Endothelial cell of umbilical vein (primary cell): ENCODE measurements around the gene TFPI2. TPM values are rescaled to one million over a fixed set of nuclear protein-coding genes. Genes with fewer than 3 reads are reported as not detected.
A peak's percentile ranks its signal among the peaks of the same experiment; 100 is the strongest.

Experiments
- BruUV-seq: library from RNA; stranded (reverse); fragments of 400-500 nt; replicated peaks from 2 replicates; lab custom pipeline; 2021; lab: Mats Ljungman, UMichigan
- CTCF ChIA-PET: fragments of 300-600, 350-600 bp; sonication (Branson Sonifier 250); formaldehyde crosslinking; loops from one replicate; lab custom pipeline; 2021; ENCODE audit warnings: antibody characterized with exemption, inconsistent platforms; lab: Charles Lee
- POLR2A ChIA-PET: fragments of 300-600, 350-600 bp; sonication (Branson Sonifier 250); formaldehyde crosslinking; loops from one replicate; lab custom pipeline; 2021; ENCODE audit warnings: antibody characterized with exemption, inconsistent platforms; lab: Charles Lee
- DNase-seq: peaks from one replicate; pipeline ENCODE4 v3.0.0-alpha.2; 2011; ENCODE audit warnings: low read depth, low spot score
- FAIRE-seq: peaks from 2 replicates; lab custom pipeline; 2011; peaks lifted over from hg19 to GRCh38; lab: Jason Lieb, UNC
- H2AFZ ChIP-seq: 2 replicates; pipeline ENCODE4 v1.6.0; 2012; ENCODE audit warnings: low read depth, low read length, control low read depth, inconsistent platforms
- H3K27ac ChIP-seq: 2 replicates; pipeline ENCODE4 v1.5.1; 2011; ENCODE audit warnings: low read depth, mild to moderate bottlenecking, control low read depth, low read length, moderate library complexity; ENCODE audit not compliant: insufficient read depth
- H3K27me3 ChIP-seq, 2 experiments: 2 replicates each; pipeline versions ENCODE4 v1.6.0 to v1.6.1; 2011; ENCODE audit warnings: low read length in 2 of 2, mixed read lengths in 1 of 2; ENCODE audit not compliant: control insufficient read depth in 2 of 2, insufficient read depth in 2 of 2
- H3K36me3 ChIP-seq, 2 experiments: 2 replicates in 1 of 2; 3 replicates in 1 of 2; pipeline ENCODE4 v1.5.1; 2011; ENCODE audit warnings: low read length in 2 of 2, mild to moderate bottlenecking in 1 of 2, moderate library complexity in 1 of 2; ENCODE audit not compliant: control insufficient read depth in 2 of 2, insufficient read depth in 2 of 2; ENCODE audit errors: extremely low read depth in 1 of 2
- H3K4me1 ChIP-seq: 3 replicates; pipeline ENCODE4 v1.5.1; 2011; ENCODE audit warnings: mild to moderate bottlenecking, low read length; ENCODE audit not compliant: control insufficient read depth, insufficient read depth; ENCODE audit errors: extremely low read depth
- H3K4me2 ChIP-seq: 2 replicates; pipeline ENCODE4 v1.6.1; 2011; ENCODE audit warnings: low read length, control low read depth, mixed read lengths; ENCODE audit not compliant: insufficient read depth
- H3K4me3 ChIP-seq, 3 experiments: fragments of 200-600 bp in 1 of 3; sonication (generic), shearing (Covaris generic) in 1 of 3; replicated peaks in 1 of 3; 2 replicates each; pipeline ENCODE4 v1.5.1; 2011 to 2016; ENCODE audit warnings: control low read depth in 3 of 3, low read length in 3 of 3, mild to moderate bottlenecking in 2 of 3, inconsistent platforms in 1 of 3, low read depth in 1 of 3, moderate library complexity in 1 of 3; ENCODE audit not compliant: insufficient read depth in 1 of 3
- H3K79me2 ChIP-seq: 2 replicates; pipeline ENCODE4 v1.6.0; 2012; ENCODE audit warnings: low read length, inconsistent platforms; ENCODE audit not compliant: control insufficient read depth, insufficient read depth
- H3K9ac ChIP-seq: replicated peaks from 2 replicates; pipeline ENCODE3; 2011; ENCODE audit warnings: low read length, control low read depth; ENCODE audit not compliant: insufficient read depth; ENCODE audit errors: extremely low read depth
- H3K9me1 ChIP-seq: replicated peaks from 3 replicates; pipeline ENCODE4 v1.6.0; 2011; ENCODE audit warnings: mild to moderate bottlenecking, low read length; ENCODE audit not compliant: control insufficient read depth, insufficient read depth; ENCODE audit errors: extremely low read depth
- H3K9me3 ChIP-seq: replicated peaks from 2 replicates; pipeline ENCODE4 v1.5.1; 2012; ENCODE audit warnings: low read length, inconsistent platforms; ENCODE audit not compliant: control insufficient read depth, insufficient read depth
- H4K20me1 ChIP-seq: replicated peaks from 2 replicates; pipeline ENCODE3; 2011; ENCODE audit warnings: mild to moderate bottlenecking, low read length; ENCODE audit not compliant: control insufficient read depth, insufficient read depth; ENCODE audit errors: extremely low read depth
- EZH2 ChIP-seq: IDR thresholded peaks from 2 replicates; pipeline ENCODE4 v1.6.1; 2012; ENCODE audit warnings: borderline replicate concordance, low read depth, mild to moderate bottlenecking, moderate library complexity, low read length, inconsistent platforms; ENCODE audit not compliant: severe bottlenecking
- FOS ChIP-seq: IDR thresholded peaks from 2 replicates; pipeline ENCODE4 v1.6.1; 2011; ENCODE audit warnings: mild to moderate bottlenecking, low read length, moderate library complexity, borderline replicate concordance; ENCODE audit not compliant: insufficient read depth
- GATA2 ChIP-seq: IDR thresholded peaks from 2 replicates; pipeline ENCODE4 v1.7.0; 2011; ENCODE audit warnings: low read depth, mild to moderate bottlenecking, moderate library complexity, mixed read lengths, low read length; ENCODE audit not compliant: insufficient read length, insufficient read depth
- JUN ChIP-seq: IDR thresholded peaks from 2 replicates; pipeline ENCODE4 v1.6.1; 2011; ENCODE audit warnings: borderline replicate concordance, low read depth; ENCODE audit not compliant: insufficient read length, insufficient read depth
- MYC ChIP-seq: IDR thresholded peaks from one replicate; pipeline ENCODE4 v1.6.1; 2011; ENCODE audit warnings: mild to moderate bottlenecking, low read depth, low read length
- POLR2A ChIP-seq: IDR thresholded peaks from 2 replicates; pipeline ENCODE4 v1.6.1; 2012; ENCODE audit warnings: low read depth, mild to moderate bottlenecking, control low read depth, low read length
- POLR2AphosphoS5 ChIP-seq: IDR thresholded peaks from 2 replicates; pipeline ENCODE4 v1.6.1; 2012; ENCODE audit warnings: low read depth, mild to moderate bottlenecking, control low read depth, low read length, moderate library complexity; ENCODE audit not compliant: insufficient read depth
- dilution Hi-C: fragments of 300-500 bp; cut with MboI; formaldehyde crosslinking; loops from one replicate; pipeline ENCODE4 v1.15.0; 2019; ENCODE audit warnings: low sequenced_read_pairs; ENCODE audit not compliant: extremely low pct_ligation_motif_present
- intact Hi-C: fragments of 100-400 bp; cut with micrococcal nuclease; formaldehyde crosslinking; loops from one replicate; pipeline ENCODE4 v1.10.0; 2022
- polyA plus RNA-seq, 4 experiments: library from polyadenylated mRNA; depleted of rRNA in 3 of 4; stranded (reverse) in 3 of 4; unstranded in 1 of 4; fragments of >200 nt; gene quantifications; 2 replicates each; pipeline versions ENCODE4 v1.2.1 to v1.2.3, GENCODE V29; 2011 to 2012; ENCODE audit warnings: missing spikeins in 1 of 4
- total RNA-seq: library from RNA; stranded (reverse); gene quantifications from 2 replicates; pipeline ENCODE4 v1.2.3, GENCODE V29; 2021
- TF ChIP-seq, protein P1 (sequence below): IDR thresholded peaks from 2 replicates; pipeline ENCODE4 v1.6.1; 2011; ENCODE audit not compliant: insufficient read depth, insufficient read length
- TF ChIP-seq, protein P2 (sequence below), 2 donors: IDR thresholded peaks; 1 replicate in 1 of 2; 2 replicates in 1 of 2; pipeline ENCODE4 v1.5.1; 2011; ENCODE audit warnings: low read length in 2 of 2, mild to moderate bottlenecking in 2 of 2, moderate library complexity in 2 of 2, control low read depth in 1 of 2, inconsistent platforms in 1 of 2, low read depth in 1 of 2; ENCODE audit not compliant: insufficient read depth in 1 of 2; ENCODE audit errors: extremely low read depth in 1 of 2

The TFPI2 gene
- total and polyA plus RNA-seq, 2 donors (not counting 3 experiments of a cell fraction or from before 2014, with no cell fraction given): 49.9 to 65.9 TPM

DNA sequence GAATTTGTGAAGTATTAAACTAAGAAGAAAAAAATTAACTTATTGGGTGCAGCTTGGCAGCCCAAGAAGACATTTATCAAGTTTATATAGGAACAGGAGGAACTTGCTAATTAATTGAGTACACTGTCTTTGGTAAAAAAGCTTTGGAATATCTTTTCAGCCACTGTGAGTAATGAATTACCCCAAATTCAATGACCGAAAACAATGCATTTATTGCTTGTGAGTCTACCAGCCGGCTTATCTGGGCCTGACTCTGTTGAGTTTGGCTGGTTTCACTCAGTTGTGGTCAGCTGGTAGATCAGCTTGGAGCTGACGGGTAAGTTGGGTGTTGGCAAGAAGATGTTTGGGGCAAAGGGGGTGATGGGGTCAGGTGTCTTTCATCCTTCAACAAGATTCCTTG, 42.6 kb upstream of the TFPI2 start:
- BruUV-seq: no TSS peak
- Histone ChIP-seq H3K9me3 (no peaks in the 10 kb centered on the region), H4K20me1 (no peaks in the 10 kb centered on the region), H3K79me2 (no peaks in the 10 kb centered on the region), H3K4me3 (no peak overlapping the region), H2AFZ (no peak overlapping the region), H3K27ac (no peak overlapping the region), H3K27me3 (no peaks in the 10 kb centered on the region), H3K36me3 (no peaks in the 10 kb centered on the region), H3K9me1 (no peaks in the 10 kb centered on the region), H3K4me2 (no peak overlapping the region), H3K4me1 (peaks cover 14% of the 10 kb centered on the region), H3K9ac (no peak overlapping the region)
- intact Hi-C loops: no loop called here
- FAIRE-seq: no peak
- POLR2A ChIA-PET: no interaction called here
- CTCF ChIA-PET: no interaction called here
- dilution Hi-C loops: no loop called here
- no peak for TF ChIP-seq FOS
- no peak for TF ChIP-seq GATA2
- TF ChIP-seq MYC: no peak
- TF ChIP-seq, protein P1, sequence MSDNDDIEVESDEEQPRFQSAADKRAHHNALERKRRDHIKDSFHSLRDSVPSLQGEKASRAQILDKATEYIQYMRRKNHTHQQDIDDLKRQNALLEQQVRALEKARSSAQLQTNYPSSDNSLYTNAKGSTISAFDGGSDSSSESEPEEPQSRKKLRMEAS: no peak
- TF ChIP-seq JUN: no peak
- TF ChIP-seq POLR2A: no peak
- TF ChIP-seq EZH2: no peak
- TF ChIP-seq POLR2AphosphoS5: no peak
- TF ChIP-seq, protein P2, sequence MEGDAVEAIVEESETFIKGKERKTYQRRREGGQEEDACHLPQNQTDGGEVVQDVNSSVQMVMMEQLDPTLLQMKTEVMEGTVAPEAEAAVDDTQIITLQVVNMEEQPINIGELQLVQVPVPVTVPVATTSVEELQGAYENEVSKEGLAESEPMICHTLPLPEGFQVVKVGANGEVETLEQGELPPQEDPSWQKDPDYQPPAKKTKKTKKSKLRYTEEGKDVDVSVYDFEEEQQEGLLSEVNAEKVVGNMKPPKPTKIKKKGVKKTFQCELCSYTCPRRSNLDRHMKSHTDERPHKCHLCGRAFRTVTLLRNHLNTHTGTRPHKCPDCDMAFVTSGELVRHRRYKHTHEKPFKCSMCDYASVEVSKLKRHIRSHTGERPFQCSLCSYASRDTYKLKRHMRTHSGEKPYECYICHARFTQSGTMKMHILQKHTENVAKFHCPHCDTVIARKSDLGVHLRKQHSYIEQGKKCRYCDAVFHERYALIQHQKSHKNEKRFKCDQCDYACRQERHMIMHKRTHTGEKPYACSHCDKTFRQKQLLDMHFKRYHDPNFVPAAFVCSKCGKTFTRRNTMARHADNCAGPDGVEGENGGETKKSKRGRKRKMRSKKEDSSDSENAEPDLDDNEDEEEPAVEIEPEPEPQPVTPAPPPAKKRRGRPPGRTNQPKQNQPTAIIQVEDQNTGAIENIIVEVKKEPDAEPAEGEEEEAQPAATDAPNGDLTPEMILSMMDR (IDR thresholded peaks at IDR 0.05; ENCODE audit: extremely low read depth in 1 of 2, insufficient read depth in 1 of 2, low read depth in 1 of 2, low read length in 2 of 2): no peak
- DNase-seq: peak; percentile 19
